Endodermal cell (in vitro differentiated cells): Measurements from ENCODE around the gene SPATS2. TPM values are rescaled to one million over a fixed set of nuclear protein-coding genes. Genes with fewer than 3 reads are reported as not detected.

Experiments
- DNase-seq: peaks from one replicate; pipeline ENCODE4 v3.0.0-alpha.2; 2017
- H3K27ac ChIP-seq: 2 replicates; pipeline ENCODE4 v1.5.1; 2013; ENCODE audit warnings: mild to moderate bottlenecking, low read depth, low read length, moderate library complexity
- H3K27me3 ChIP-seq: 2 replicates; pipeline ENCODE4 v1.6.1; 2013; ENCODE audit warnings: mild to moderate bottlenecking, low read length, moderate library complexity; ENCODE audit not compliant: insufficient read depth, control insufficient read depth, poor library complexity, severe bottlenecking
- H3K36me3 ChIP-seq: 2 replicates; pipeline ENCODE4 v1.7.0; 2013; ENCODE audit warnings: mild to moderate bottlenecking, low read length, moderate library complexity; ENCODE audit not compliant: control insufficient read depth, insufficient read depth
- H3K4me1 ChIP-seq: one replicate; pipeline ENCODE4 v1.7.0; 2013; ENCODE audit warnings: low read length; ENCODE audit not compliant: control insufficient read depth, insufficient read depth
- H3K4me3 ChIP-seq: 2 replicates; pipeline ENCODE4 v1.5.1; 2013; ENCODE audit warnings: mild to moderate bottlenecking, low read length, moderate library complexity
- H3K9ac ChIP-seq: 2 replicates; pipeline ENCODE4 v1.6.1; 2013; ENCODE audit warnings: mild to moderate bottlenecking, low read length, moderate library complexity; ENCODE audit not compliant: poor library complexity, severe bottlenecking; ENCODE audit errors: extremely low read depth
- H3K9me3 ChIP-seq: 2 replicates; pipeline ENCODE4 v1.6.1; 2013; ENCODE audit warnings: mild to moderate bottlenecking, low read length, moderate library complexity; ENCODE audit not compliant: control insufficient read depth
- H3K27ac Mint-ChIP-seq: 2 replicates; pipeline ENCODE4 v1.8.0; 2020; ENCODE audit warnings: mixed read lengths
- H3K27me3 Mint-ChIP-seq: 2 replicates; pipeline ENCODE4 v1.8.0; 2021; ENCODE audit warnings: mild to moderate bottlenecking, mixed read lengths; ENCODE audit not compliant: insufficient read depth
- H3K36me3 Mint-ChIP-seq: 2 replicates; pipeline ENCODE4 v1.8.0; 2020; ENCODE audit warnings: low read depth, mixed read lengths
- H3K4me1 Mint-ChIP-seq: 2 replicates; pipeline ENCODE4 v1.8.0; 2020; ENCODE audit warnings: mixed read lengths
- H3K4me3 Mint-ChIP-seq: 2 replicates; pipeline ENCODE4 v1.8.0; 2020; ENCODE audit warnings: mild to moderate bottlenecking, moderate library complexity, mixed read lengths
- H3K9me3 Mint-ChIP-seq: 2 replicates; pipeline ENCODE4 v1.8.0; 2020; ENCODE audit warnings: mild to moderate bottlenecking, mixed read lengths
- CTCF ChIP-seq: fragments of 200-600 bp; sonication (generic); conservative IDR thresholded peaks from 2 replicates; pipeline ENCODE4 v1.5.0; 2021; ENCODE audit warnings: antibody characterized with exemption, mild to moderate bottlenecking
- WGBS, 2 experiments: methylation state at CpG; one replicate each; pipeline versions ENCODE4 v1.1.5 to v1.1.7; 2013; ENCODE audit warnings: missing lambda C conversion rate in 2 of 2, mixed read lengths in 1 of 2; ENCODE audit not compliant: insufficient coverage in 1 of 2, insufficient read length in 1 of 2; 5-methylcytosine and 5-hydroxymethylcytosine counted together
- total RNA-seq, 2 donors: library from RNA; stranded (reverse); fragmentation: NEBNext Ultra II Directional in 1 of 2; extraction: Animal tissue kit (Norgen Biotek cat#: 25700) in 1 of 2; gene quantifications; 2 replicates in 1 of 2; 3 replicates in 1 of 2; pipeline ENCODE4 v1.2.1, GENCODE V29; 2021

The SPATS2 gene
- total RNA-seq, 2 donors from 2014 or later: 50.2 to 64.8 TPM

DNA sequence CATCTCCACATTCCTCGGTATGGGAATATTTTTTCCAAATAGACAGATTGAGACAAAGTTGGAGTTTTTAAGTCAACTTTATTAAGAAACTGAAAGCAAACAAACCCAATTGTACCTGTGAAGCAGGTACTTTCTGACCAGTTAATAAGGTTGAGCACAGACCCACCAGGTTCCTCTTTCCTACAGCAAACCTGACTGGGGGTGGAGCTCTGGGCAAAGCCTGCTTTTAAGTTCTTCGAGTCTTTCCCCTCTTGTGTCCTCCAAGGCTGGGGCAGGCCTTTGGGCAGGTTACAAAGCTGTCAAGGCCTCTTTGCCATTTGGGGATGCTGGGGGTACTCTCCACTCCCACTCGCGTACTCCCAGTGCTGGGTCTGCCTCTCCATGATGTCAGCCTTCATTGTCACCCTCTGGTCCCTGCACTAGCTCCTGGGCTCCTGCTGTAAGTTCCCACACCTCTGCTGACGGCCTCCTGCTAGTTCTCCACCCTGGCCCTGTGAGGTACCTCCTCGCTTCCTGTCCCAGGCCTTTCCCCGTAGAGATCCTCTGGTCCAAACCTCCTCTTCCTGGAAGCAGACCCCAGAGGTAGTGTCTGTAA lies 174.7 kb downstream of the SPATS2 start:
- Histone ChIP-seq H3K9me3 (no peaks in the 10 kb centered on the region), H3K4me1 (no peaks in the 10 kb centered on the region), H3K36me3 (no peaks in the 10 kb centered on the region), H3K27me3 (peaks cover 96% of the 10 kb centered on the region), H3K4me3 (no peak overlapping the region), H3K27ac (no peak overlapping the region), H3K9ac (no peak overlapping the region)
- peak; percentile 48 for DNase-seq
- H3K4me3 Mint-ChIP-seq: no peak overlapping the region
- H3K27ac Mint-ChIP-seq: no peak overlapping the region
- no peaks in the 10 kb centered on the region for H3K9me3 Mint-ChIP-seq
- WGBS, 2 experiments: 86 to 87% methylated on average over 6 to 7 of the region's 7 CpGs
- H3K4me1 Mint-ChIP-seq: peaks cover 17% of the 10 kb centered on the region
- no peak for TF ChIP-seq CTCF
- H3K36me3 Mint-ChIP-seq: no peaks in the 10 kb centered on the region
- H3K27me3 Mint-ChIP-seq: peaks cover 95% of the 10 kb centered on the region

DNA sequence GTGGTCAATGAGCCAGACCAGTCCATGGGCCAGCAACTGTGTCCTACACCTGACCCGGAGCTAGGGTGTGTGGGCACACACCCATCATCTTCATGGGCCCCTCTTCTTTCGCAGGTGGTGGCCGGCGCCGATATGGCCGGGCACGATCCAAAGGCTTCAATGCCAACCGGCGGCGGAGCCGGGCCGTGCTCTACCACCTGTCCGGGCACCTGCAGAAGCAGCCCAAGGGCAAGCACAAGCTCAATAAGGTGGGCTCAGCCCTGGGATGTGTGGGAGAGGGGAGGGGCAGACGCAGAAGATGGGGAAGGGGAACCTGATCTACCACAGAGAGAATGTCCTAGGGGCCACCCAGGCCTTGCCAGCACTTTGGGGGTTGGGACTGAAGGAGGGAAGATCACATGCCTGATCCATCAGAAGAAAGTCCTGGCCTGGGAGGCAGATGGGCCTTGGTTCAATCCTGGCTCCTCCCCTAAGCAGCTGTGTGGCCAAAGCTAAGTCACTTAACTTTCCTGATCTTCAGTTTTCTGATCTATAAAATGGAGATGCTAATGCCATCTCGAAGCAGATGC lies 175.4 kb downstream of the SPATS2 start:
- H3K9ac ChIP-seq: no peak overlapping the region
- DNase-seq: peak; percentile 47
- Mint-ChIP-seq H3K4me3 (no peak overlapping the region), H3K4me1 (peaks cover 14% of the 10 kb centered on the region), H3K9me3 (no peaks in the 10 kb centered on the region), H3K36me3 (no peaks in the 10 kb centered on the region), H3K27ac (no peak overlapping the region), H3K27me3 (peaks cover 95% of the 10 kb centered on the region)
- no peak for TF ChIP-seq CTCF
- peaks cover 96% of the 10 kb centered on the region for H3K27me3 ChIP-seq
- WGBS, 2 experiments: 93 to 97% methylated on average over 9 to 15 of the region's 15 CpGs
- H3K27ac ChIP-seq: no peak overlapping the region
- H3K4me1 ChIP-seq: no peaks in the 10 kb centered on the region
- no peaks in the 10 kb centered on the region for H3K9me3 ChIP-seq
- no peak overlapping the region for H3K4me3 ChIP-seq
- H3K36me3 ChIP-seq: no peaks in the 10 kb centered on the region

- no peak overlapping the region for H3K27ac Mint-ChIP-seq
- H3K27ac ChIP-seq: no peak overlapping the region
- no peaks in the 10 kb centered on the region for H3K9me3 Mint-ChIP-seq
- H3K9me3 ChIP-seq: no peaks in the 10 kb centered on the region
- H3K9ac ChIP-seq: no peak overlapping the region
- H3K36me3 Mint-ChIP-seq: no peaks in the 10 kb centered on the region
- H3K27me3 Mint-ChIP-seq: peaks cover 96% of the 10 kb centered on the region
- H3K36me3 ChIP-seq: no peaks in the 10 kb centered on the region
- no peak overlapping the region for H3K4me3 ChIP-seq
- H3K4me3 Mint-ChIP-seq: no peak overlapping the region
- TF ChIP-seq CTCF: no peak
- peaks cover 12% of the 10 kb centered on the region for H3K4me1 Mint-ChIP-seq
- 81 to 82% methylated on average over 19 to 20 of the region's 20 CpGs for WGBS, 2 experiments
- peaks cover 96% of the 10 kb centered on the region for H3K27me3 ChIP-seq
- no peaks in the 10 kb centered on the region for H3K4me1 ChIP-seq
- DNase-seq: peak; percentile 48
Observed at GRCh38 chr12:49543221-49543913, 176.1 kb downstream of the SPATS2 start.
